IPS-NIHi11 (cell line): Measurements from ENCODE around the gene TMEFF2.
"Not testable (repeated sequence)": the region's sequence is repeated elsewhere in the genome, so short reads cannot be mapped to it uniquely, and the experiment has no call there.

ENCODE experiments used
- DNase-seq: peaks from one replicate; pipeline ENCODE4 v3.0.0; 2012; ENCODE audit warnings: mixed read lengths, low spot score

TMEFF2 gene

GRCh38 chr2:191930205-191930604 is 264.5 kb downstream of the TMEFF2 start:
- DNase-seq, result no peak

- DNase-seq, result no peak
Measured at GRCh38 chr2:191929288-191929687, 265.4 kb downstream of the TMEFF2 start.

- peak; percentile 19 for DNase-seq
Measured at GRCh38 chr2:191927991-191928390, 266.7 kb downstream of the TMEFF2 start.

GRCh38 chr2:191927319-191927867 is 267.3 kb downstream of the TMEFF2 start:
- DNase-seq, result peak; percentile 41

- DNase-seq, result no peak
Measured at GRCh38 chr2:191926671-191927070, 268.1 kb downstream of the TMEFF2 start.

GRCh38 chr2:191923652-191923997 is 271.1 kb downstream of the TMEFF2 start:
- DNase-seq, result no peak

GRCh38 chr2:191922736-191923651 is 271.7 kb downstream of the TMEFF2 start:
- DNase-seq, result no peak

GRCh38 chr2:191921650-191922049 is 273.1 kb downstream of the TMEFF2 start:
- DNase-seq, result not testable (repeated sequence)

GRCh38 chr2:191920502-191920901 is 274.2 kb downstream of the TMEFF2 start:
- DNase-seq, result no peak

- DNase-seq, result no peak
Measured at GRCh38 chr2:191917967-191918651, 276.6 kb downstream of the TMEFF2 start.

- DNase-seq, result no peak
Measured at GRCh38 chr2:191917430-191917881, 277.3 kb downstream of the TMEFF2 start.

- no peak for DNase-seq
Measured at GRCh38 chr2:191916826-191917225, 277.9 kb downstream of the TMEFF2 start.

GRCh38 chr2:191915750-191916149 is 279.0 kb downstream of the TMEFF2 start:
- DNase-seq, result no peak

- no peak for DNase-seq
Measured at GRCh38 chr2:191913796-191914195, 280.9 kb downstream of the TMEFF2 start.

- no peak for DNase-seq
Measured at GRCh38 chr2:191912764-191913163, 282.0 kb downstream of the TMEFF2 start.

- DNase-seq, result no peak
Measured at GRCh38 chr2:191910518-191910917, 284.2 kb downstream of the TMEFF2 start.

- no peak for DNase-seq
Measured at GRCh38 chr2:191908874-191909273, 285.9 kb downstream of the TMEFF2 start.

GRCh38 chr2:191907545-191907944 is 287.2 kb downstream of the TMEFF2 start:
- no peak for DNase-seq

- DNase-seq, result no peak
Measured at GRCh38 chr2:191907091-191907490, 287.6 kb downstream of the TMEFF2 start.

- peak; percentile 26 for DNase-seq
Measured at GRCh38 chr2:191905336-191905735, 289.4 kb downstream of the TMEFF2 start.

- no peak for DNase-seq
Measured at GRCh38 chr2:191901031-191901430, 293.7 kb downstream of the TMEFF2 start.

GRCh38 chr2:191899410-191899809 is 295.3 kb downstream of the TMEFF2 start:
- DNase-seq, result no peak
